Stimulated activated effector memory CD8-positive, alpha-beta T cell treated with anti-CD3 and anti-CD28 coated beads, Interleukin-12 subunit alpha, Interleukin-12 subunit beta, amount 100 ng/mL, for 72 hours (primary cell): Measurements from ENCODE around the gene NR1D1.
A peak's percentile ranks its signal among the peaks of the same experiment; 100 is the strongest.

Source experiments
- ATAC-seq: fragments of 150-1000 bp; cut with Tn5 transposase; 2 replicates; pipeline ENCODE4 v1.10.0; 2021
- DNase-seq, 2 donors: peaks; one replicate each; pipeline ENCODE4 v3.0.0; 2021 to 2022; ENCODE audit warnings: low spot score in 2 of 2
- H3K27ac Mint-ChIP-seq: one replicate; pipeline ENCODE4 v1.8.0; 2022; ENCODE audit warnings: mild to moderate bottlenecking, mixed read lengths
- H3K36me3 Mint-ChIP-seq: one replicate; pipeline ENCODE4 v1.8.0; 2022; ENCODE audit warnings: mild to moderate bottlenecking, mixed read lengths
- H3K4me1 Mint-ChIP-seq: one replicate; pipeline ENCODE4 v1.8.0; 2022; ENCODE audit warnings: mixed read lengths
- H3K4me3 Mint-ChIP-seq: one replicate; pipeline ENCODE4 v1.8.0; 2022; ENCODE audit warnings: mild to moderate bottlenecking, mixed read lengths
- H3K9me3 Mint-ChIP-seq: one replicate; pipeline ENCODE4 v1.8.0; 2022; ENCODE audit warnings: mixed read lengths

The NR1D1 gene

DNA sequence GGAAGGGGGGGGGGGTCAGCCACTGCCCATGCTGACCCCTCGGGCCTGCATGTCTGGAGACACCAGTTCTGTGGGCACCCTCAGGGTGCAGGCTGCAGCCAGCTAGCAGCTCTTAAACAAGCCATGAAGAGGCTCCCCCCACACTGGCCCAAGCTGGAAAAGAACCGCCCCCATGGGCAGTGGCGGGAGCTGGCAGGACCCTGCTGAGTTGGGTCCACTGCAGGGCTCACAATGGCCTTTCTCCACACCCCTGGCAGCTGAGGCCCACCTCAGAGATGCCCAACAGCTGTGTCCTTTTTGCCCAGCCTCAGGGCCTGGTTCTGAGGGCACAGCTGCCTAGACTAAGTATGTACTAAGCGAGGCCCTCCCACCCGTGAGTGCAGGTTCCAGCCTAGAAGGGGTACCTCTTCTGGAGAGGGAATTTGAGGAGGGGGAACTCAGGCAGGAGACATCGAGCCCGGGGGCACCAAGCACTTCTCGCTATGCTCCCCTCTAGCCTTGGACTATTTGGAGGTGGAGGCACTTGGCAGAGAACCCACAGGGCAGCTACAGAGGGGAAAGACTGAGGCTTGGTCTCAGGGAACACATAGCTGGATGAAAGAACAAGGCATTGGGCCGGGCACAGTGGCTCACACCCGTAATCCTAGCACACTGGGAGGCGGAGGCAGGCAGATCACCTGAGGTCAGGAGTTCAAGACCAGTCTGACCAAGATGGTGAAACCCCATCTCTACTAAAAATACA lies 34.4 kb downstream of the NR1D1 start:
- Mint-ChIP-seq H3K36me3 (peaks cover 10% of the 10 kb centered on the region), H3K4me1 (peaks cover 81% of the 10 kb centered on the region), H3K27ac (peak overlapping the region; percentile 95), H3K4me3 (peak overlapping the region; percentile 82), H3K9me3 (no peaks in the 10 kb centered on the region)
- no peak for ATAC-seq
- DNase-seq: no peak

DNA sequence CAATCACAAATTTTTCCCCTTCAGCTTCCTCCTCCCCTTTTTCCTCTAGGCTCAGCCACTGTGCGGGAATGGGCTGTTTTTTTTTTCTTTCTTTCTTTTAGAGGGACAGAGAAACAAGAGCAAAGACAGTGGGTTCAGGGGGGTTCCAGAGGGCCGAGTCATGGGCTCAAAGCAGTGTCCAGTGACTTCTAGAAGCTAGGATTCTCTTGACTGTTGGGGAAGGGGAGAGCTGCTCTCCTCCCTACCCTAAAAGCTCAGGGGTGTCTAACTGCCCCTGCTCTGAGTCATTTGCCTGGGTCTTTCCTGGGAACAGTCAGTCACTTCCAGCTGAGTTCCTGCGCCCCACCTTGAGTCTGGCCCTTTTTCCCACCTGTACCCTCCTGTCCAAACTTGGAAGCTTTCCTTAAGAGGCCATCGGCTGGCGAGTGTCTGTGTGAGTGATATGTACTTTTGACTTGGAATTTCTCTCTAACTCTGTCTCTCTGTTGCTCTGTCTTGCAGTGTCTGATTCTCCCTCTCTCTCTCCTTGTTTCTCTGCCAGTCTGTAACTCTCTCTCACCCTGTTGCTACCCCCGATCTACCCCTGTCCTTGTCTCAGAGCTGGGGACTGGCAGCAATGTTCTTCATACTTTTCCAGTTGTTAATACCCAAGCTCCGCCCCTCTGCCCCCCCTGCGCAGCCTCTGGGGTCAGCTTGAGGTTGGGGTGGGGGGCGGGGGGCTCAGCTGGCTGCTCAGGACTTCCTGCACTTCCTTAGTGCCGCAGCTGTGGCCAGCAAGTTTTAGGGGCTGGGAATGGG lies 35.2 kb downstream of the NR1D1 start:
- H3K36me3 Mint-ChIP-seq: peaks cover 10% of the 10 kb centered on the region
- H3K4me3 Mint-ChIP-seq: peak overlapping the region; percentile 82
- peaks cover 73% of the 10 kb centered on the region for H3K4me1 Mint-ChIP-seq
- peak overlapping the region; percentile 95 for H3K27ac Mint-ChIP-seq
- DNase-seq: no peak
- no peaks in the 10 kb centered on the region for H3K9me3 Mint-ChIP-seq
- no peak for ATAC-seq

DNA sequence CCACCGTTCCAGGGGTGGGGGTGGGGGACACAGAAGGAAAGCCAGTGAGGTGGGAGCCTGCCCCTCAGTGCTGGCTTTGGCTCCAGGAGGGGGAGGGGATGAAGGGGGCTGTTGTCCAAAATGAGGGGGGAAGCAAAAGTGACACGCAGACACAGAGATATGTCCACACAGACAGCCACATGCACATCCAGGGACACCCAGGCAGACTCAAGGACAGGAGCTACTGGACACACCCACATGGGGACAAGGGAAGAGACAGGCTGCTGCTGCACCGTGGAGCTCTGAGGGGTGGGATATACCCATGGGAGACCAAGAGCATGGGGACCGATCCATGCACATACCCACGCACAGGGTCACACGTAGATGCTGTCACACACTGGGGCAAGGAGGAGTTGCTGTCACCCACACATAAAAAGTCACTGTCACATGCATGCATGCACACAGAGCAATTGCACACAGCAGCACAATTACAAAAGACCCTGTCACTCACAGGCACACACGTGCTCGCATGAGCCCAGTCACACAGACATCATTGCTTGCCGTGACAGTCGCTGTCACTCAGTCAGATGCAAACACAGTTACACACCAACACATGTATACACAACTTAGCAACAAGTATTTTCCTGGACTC lies 36.4 kb downstream of the NR1D1 start:
- peak overlapping the region; percentile 82 for H3K4me3 Mint-ChIP-seq
- H3K36me3 Mint-ChIP-seq: peaks cover 3% of the 10 kb centered on the region
- peak; percentile 48 for ATAC-seq
- no peak for DNase-seq
- peaks cover 62% of the 10 kb centered on the region for H3K4me1 Mint-ChIP-seq
- H3K9me3 Mint-ChIP-seq: no peaks in the 10 kb centered on the region
- peak overlapping the region; percentile 95 for H3K27ac Mint-ChIP-seq

DNA sequence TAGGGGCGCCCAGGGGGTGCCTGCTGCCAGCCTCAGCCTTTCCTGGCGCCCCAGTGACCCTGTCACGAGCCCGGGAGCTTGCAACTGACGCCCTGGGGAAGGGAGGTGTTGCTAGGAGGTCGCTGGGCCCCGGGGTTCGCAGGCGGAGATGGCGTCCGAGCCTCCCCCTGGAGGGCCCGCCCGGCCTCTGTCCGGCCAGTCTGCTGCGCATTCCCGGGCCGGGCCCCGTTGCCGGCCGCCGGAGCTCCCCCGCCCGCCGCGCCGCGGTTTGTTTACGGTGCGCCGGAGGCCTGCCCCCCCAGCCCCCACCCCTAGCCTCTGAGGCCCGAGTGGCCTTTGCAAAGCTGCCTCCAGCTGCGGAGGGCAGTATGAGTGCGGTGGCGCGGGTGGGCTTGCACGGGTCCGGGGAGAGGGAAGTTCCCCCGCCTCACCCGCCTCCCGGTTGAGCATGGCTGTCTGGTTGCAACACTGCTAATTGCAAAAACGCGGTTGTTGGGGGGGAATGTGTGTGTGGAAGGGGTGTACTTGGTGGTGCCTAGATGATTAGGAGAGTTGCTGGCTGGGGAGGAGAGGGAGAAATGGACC lies 37.1 kb downstream of the NR1D1 start:
- peak overlapping the region; percentile 95 for H3K27ac Mint-ChIP-seq
- peak overlapping the region; percentile 82 for H3K4me3 Mint-ChIP-seq
- ATAC-seq (peak; percentile 35), DNase-seq (no peak)
- H3K9me3 Mint-ChIP-seq: no peaks in the 10 kb centered on the region
- no peaks in the 10 kb centered on the region for H3K36me3 Mint-ChIP-seq
- H3K4me1 Mint-ChIP-seq: peaks cover 54% of the 10 kb centered on the region

DNA sequence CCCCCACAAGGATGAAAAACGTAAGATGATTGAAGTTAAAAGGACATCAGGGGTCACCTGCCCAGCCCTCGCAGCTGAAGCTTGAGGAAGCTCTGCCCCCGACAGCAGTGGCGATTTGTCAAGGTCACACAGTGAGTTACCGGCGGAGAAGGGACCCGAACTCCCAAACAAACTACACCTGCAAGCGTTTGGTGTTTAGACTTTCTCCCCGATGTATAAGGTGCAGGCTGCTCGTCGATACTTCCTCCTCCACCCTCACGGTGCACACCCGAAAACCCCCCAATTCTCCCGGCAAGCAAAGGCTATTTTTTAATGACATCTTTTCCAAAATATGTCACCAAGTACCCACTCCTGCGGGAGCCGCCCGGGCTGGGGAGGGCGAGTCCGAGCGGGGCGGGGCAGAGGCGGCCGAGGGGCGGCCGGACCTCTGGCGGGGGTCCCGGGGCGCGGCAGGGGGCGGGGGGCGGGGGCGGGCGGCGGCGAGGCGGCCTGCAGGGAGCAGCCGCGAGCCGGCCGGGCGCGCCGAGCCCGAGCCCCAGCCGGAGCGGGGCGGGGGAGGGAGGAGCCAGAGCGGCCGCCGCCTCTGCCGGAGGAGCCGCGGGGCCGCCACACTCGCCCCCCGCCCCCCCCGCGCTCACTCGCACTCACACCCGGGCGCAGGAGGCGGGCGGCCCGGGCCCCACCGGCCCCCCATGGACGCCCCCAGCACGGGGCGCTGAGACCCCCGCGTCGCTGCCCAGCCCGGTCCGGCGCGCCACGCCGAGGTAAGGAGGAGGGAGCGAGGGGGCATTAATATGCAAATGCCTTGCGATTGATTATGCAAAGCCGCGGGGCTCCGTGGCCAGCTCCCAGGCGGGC lies 37.8 kb downstream of the NR1D1 start, which contains the start of gene THRA:
TSS of gene THRA (plus strand) at position 637 of the 858 bp plus-strand sequence. CDS start 11,524 bp downstream, outside the sequence.
- Mint-ChIP-seq H3K9me3 (no peaks in the 10 kb centered on the region), H3K4me1 (peaks cover 47% of the 10 kb centered on the region), H3K4me3 (peak within 1 kb of the TSS; percentile 82), H3K27ac (peak within 1 kb of the TSS; percentile 95), H3K36me3 (no peaks in the 10 kb centered on the region)
- DNase-seq: peak; percentile 53 to 77
- ATAC-seq: peak; percentile 88

DNA sequence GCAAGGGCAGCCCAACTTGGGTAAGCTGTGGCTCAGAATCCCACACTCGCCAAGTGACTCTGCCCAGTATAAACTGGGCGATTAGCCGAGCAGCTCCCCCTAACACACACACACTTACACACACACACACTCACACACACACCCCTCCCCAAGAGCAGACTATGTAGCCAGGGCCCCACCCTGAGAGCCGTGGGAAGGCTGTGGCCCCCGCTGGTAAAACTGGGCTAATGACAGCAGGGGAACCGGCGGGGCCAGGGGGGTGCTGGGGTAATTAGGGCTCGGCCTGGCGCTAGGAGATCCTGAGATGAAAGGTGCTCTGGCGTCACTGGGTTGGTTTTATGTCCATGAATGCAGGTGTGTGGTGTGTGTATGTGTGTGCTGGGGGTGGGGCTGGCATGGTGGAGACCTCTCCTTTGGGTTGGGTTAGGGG lies 38.8 kb downstream of the NR1D1 start:
- peak overlapping the region; percentile 85 for H3K27ac Mint-ChIP-seq
- peak overlapping the region; percentile 82 for H3K4me3 Mint-ChIP-seq
- peaks cover 39% of the 10 kb centered on the region for H3K4me1 Mint-ChIP-seq
- no peaks in the 10 kb centered on the region for H3K9me3 Mint-ChIP-seq
- no peak for DNase-seq
- no peaks in the 10 kb centered on the region for H3K36me3 Mint-ChIP-seq
- ATAC-seq: no peak

DNA sequence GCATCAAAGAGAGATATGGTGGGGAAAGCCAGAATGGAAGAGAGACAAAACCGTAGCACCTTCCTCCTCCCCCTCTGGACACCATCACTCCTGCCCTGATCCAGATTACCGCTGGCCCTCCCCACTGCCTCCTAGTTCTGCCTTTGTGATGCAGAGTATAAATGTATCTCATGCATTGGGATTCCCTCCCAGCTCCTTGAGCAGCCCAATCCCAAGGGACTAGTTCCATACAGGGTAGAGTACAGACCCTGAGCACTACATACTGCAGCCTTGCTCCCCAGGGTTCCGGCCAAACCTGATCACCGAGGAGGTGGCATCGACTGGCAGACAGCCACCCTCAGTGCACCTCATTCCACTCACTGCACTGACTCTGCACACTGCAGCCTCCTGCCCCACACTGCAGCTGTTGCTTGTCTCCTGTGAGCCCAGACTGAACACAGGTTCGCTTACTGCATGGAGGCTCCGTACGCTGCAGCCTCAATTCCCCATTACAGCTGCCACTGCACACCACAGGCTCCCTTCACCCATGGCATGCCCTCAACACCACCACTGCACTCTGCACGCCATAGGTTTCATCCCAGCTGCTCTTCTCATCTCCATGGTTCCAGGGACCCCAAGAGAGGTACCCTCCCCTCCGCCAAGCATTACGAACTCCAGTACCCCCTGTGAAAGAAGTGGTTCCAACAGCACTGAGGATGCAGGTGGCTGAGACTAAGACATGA lies 39.3 kb downstream of the NR1D1 start:
- Mint-ChIP-seq H3K36me3 (no peaks in the 10 kb centered on the region), H3K4me3 (peak overlapping the region; percentile 82), H3K9me3 (no peaks in the 10 kb centered on the region), H3K4me1 (peaks cover 36% of the 10 kb centered on the region), H3K27ac (peak overlapping the region; percentile 85)
- no peak for ATAC-seq
- DNase-seq: no peak

DNA sequence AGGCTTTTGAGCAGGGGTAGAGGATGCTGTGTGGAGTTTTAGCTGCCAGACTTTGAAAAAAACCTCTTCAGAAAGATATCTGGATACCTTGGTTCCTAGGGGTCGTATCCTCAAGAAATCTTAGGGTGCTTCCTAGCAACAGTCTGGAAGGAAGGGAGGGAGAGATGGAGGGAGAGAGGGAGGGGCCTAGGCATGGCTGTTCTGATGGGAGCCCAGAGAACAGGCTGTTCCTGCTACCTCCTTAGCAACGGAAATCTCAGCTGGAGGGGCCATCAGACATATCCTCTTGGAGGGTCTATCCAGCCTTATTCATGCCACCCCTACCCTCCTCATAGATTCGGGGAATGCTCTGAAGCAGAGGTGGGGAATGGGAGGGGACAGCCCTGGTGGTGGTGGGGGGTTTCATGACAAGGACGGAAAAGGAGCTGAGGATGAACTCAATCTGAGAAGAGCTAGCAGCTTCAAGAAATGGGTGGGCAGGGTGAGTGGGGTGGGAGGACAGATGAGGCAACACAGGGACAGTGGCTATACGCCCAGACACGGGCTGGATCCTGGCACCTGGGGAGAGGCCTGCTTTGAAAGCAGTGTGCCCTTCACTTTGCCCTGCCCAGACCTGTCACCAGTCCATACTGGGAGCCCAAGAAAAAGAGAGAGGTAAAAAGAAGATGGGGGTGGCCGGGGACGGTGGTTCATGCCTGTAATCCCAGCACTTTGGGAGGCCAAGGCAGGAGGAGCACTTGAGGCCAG lies 40.5 kb downstream of the NR1D1 start:
- peak overlapping the region; percentile 61 for H3K27ac Mint-ChIP-seq
- no peaks in the 10 kb centered on the region for H3K9me3 Mint-ChIP-seq
- ATAC-seq: no peak
- H3K4me3 Mint-ChIP-seq: no peak overlapping the region
- H3K36me3 Mint-ChIP-seq: no peaks in the 10 kb centered on the region
- no peak for DNase-seq
- H3K4me1 Mint-ChIP-seq: peaks cover 32% of the 10 kb centered on the region

DNA sequence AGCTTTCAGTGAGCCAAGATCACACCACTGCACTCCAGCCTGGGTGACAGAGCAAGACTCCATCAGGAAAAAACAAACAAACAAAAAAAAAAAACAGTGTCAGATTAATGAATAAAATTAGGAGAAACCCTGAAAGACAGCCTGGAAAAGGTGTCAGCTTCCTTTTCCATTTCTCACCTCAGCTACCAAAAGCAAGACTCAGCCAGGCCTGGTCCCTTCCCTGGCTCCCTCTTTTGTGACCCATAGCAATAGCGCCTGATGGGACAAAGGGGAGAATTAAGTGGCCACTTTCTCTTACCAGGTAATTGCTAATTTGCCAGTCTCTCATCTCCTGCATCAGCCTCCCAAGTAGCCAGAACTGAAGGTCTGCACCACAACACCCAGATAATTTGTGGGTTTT lies 41.5 kb downstream of the NR1D1 start:
- ATAC-seq (no peak), DNase-seq (no peak)
- Mint-ChIP-seq H3K36me3 (peaks cover 6% of the 10 kb centered on the region), H3K4me3 (no peak overlapping the region), H3K9me3 (no peaks in the 10 kb centered on the region), H3K27ac (peak overlapping the region; percentile 61), H3K4me1 (peaks cover 31% of the 10 kb centered on the region)

DNA sequence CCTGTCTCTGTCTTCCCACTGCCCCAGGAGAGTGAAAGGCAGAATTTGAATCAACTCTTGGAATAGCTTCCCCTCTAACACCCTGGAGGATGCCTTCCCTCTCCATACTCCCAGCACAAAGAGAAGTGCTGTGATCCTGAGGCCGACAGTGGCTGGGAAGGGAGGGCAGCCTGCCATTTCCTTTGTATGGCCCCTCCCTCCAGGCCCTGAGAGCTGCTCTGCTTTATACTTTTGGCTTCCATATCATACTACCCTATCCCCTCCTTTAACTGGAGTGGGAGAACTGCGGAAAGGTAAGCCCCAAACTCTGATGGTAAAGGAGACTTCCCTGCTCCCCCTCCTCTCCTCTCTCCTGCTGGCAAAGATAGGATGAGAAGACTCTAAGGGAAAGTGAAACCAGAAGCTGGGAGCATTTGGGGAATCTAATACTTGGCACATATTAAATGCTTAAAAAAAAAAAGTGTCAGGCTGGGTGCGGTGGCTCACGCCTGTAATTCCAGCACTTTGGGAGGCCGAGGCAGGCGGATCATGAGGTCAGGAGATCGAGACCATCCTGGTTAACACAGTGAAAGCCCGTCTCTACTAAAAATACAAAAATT lies 42.1 kb downstream of the NR1D1 start:
- ATAC-seq (no peak), DNase-seq (no peak)
- Mint-ChIP-seq H3K27ac (no peak overlapping the region), H3K4me3 (no peak overlapping the region), H3K9me3 (no peaks in the 10 kb centered on the region), H3K4me1 (peaks cover 29% of the 10 kb centered on the region), H3K36me3 (peaks cover 11% of the 10 kb centered on the region)

DNA sequence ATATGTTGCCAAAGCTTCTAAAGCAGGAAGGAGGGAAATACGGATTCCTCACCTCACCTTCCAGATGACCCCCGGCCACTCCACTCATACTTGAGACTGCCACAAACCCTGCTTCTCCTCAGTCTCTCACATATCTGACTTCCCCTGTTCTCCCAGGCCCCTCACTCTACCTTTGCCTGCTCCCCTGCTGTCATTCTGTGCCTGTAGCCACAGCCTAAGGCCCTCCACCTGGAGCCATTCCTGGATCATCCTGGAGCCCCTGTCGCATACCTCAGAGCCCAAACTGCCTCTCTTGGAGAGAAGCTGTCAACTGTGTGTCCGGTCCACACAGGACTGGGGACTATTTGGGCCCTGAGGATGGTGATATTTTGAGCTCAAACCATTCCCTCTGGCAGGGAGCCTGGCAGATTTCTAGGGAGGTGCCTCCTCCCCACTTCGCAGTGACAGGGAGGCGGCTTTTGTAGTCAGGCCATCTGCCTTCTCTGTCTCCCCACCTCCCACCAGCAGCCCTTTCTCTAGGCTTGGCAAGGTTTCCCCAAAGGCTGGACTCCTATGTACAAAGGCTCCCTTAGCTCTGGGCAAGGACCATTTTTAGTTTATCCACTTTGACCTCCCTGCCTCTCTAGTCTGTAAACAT lies 43.9 kb downstream of the NR1D1 start:
- no peaks in the 10 kb centered on the region for H3K9me3 Mint-ChIP-seq
- no peak for DNase-seq
- peaks cover 28% of the 10 kb centered on the region for H3K36me3 Mint-ChIP-seq
- H3K27ac Mint-ChIP-seq: peak overlapping the region; percentile 20
- H3K4me3 Mint-ChIP-seq: no peak overlapping the region
- no peak for ATAC-seq
- peaks cover 24% of the 10 kb centered on the region for H3K4me1 Mint-ChIP-seq
